Hematopoietic multipotent progenitor cell treated with erythropoietin and hydrocortisone succinate and interleukin-3 and kit ligand, for 15 days (in vitro differentiated cells): Measurements from ENCODE around the gene AIF1L.
"Not testable (repeated sequence)": the region's sequence is repeated elsewhere in the genome, so short reads cannot be mapped to it uniquely, and the experiment has no call there.

Experiments used
- DNase-seq: peaks from one replicate; pipeline ENCODE4 v3.0.0-alpha.2; 2015; ENCODE audit warnings: low spot score

AIF1L gene

DNA sequence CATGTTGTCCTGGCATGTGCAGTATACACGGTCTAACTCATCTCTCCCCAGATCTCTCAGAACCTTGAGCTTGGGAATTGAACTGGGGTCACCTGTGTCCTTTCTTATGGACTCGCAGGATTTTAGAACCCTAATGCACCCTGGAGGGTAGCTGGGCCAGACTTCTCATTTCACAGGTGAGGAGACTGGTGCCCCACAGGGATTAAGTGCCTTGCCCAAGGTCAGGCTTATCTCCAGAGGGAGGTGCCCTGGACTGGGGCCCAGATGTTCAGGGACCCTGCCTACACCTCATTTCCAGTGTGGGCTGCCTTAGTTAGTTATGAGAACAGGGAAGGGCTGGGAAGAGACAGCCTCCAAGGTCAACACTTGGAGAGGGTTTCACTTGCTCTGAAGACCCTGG, 25.0 kb downstream of the AIF1L start:
- DNase-seq: no peak

GRCh38 chr9:131122158-131122557, 25.8 kb downstream of the AIF1L start:
- no peak for DNase-seq

DNA sequence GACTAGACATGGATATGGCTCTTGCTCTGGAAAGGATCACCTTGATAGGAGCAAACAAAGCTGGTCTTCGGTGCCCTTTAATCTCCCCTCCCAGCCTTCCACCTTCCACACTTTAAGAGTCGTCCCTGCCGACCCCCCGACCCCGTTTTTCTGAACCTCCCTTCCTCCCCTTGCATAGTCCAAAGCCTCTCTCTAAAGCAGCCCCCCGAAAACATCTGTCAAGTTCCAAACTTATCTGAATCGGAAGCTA, 28.6 kb downstream of the AIF1L start:
- DNase-seq: no peak

- DNase-seq: peak; percentile 99
Observed at GRCh38 chr9:131125288-131126058, 29.1 kb downstream of the AIF1L start, which contains the start of gene NUP214. Gene NUP214, plus strand, starts transcription at chr9:131125586. Its CDS starts 119 bp downstream, at chr9:131125705.

DNA sequence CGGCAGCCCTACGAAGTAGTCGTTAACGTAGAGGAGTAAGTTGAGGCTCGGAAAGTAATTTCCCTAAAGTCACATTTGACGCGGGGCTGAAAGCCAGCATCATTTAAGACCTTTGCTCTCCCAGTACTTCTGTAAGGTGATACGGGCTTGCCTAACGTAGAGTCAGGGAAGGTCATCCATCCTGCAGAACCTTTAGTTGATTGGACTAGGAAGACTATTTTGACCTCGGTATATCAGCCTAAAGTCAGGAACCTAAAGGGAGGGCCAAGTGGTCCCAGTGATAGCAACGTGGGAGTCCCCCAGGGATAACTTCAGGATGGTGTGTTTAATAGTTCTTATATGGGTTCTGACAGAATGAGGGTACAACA, 29.7 kb downstream of the AIF1L start:
- DNase-seq: no peak

DNA sequence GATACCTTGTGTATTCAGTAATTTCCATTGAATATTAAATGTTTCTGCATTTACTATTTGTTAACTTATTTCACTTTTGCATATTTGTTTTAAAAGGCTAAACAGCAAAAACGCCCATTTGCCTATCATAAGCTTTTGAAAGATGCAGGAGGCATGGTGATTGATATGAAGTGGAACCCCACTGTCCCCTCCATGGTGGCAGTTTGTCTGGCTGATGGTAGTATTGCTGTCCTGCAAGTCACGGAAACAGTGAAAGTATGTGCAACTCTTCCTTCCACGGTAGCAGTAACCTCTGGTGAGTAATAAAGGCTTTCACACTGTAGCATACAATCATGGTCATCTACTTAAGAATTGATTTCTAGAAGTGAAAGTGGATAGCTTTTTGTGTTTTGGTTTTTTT, 32.9 kb downstream of the AIF1L start:
- no peak for DNase-seq

- DNase-seq: no peak
Observed at GRCh38 chr9:131138676-131139075, 42.3 kb downstream of the AIF1L start.

- DNase-seq: no peak
Observed at GRCh38 chr9:131140112-131140511, 43.8 kb downstream of the AIF1L start.

DNA sequence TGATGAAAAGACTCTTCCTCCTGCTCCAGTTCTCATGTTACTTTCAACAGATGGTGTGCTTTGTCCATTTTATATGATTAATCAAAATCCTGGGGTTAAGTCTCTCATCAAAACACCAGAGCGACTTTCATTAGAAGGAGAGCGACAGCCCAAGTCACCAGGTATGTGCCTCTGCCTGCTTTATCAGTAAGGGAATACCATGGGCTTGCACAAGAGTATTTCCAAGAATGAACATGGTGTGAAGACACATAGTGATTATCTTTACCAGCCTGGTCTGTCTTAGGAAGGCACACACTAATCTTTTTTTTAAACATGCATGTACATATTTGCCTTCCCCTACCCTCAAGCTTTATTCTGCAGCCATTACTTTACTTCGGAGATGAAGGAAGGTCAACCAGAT, 44.2 kb downstream of the AIF1L start:
- no peak for DNase-seq

DNA sequence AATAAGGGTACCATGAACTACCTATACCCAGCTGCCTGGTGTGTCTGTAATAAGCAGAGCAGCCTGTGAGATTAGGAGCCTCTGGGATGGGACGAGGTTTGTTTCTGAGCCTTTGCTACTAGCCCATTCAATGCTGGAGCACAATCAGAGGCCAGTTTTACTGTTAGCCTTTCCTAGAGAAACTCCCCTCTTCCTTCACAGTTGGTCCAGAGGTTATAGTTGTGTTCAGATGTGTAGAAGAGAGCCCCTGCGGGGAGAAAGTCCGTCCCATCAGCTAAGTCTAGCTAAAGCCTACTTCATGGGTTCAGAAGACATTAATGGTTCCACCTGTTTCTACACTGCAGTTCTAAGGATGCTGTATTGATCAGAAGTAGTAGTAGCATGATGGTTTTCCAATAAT, 45.8 kb downstream of the AIF1L start:
- no peak for DNase-seq

DNA sequence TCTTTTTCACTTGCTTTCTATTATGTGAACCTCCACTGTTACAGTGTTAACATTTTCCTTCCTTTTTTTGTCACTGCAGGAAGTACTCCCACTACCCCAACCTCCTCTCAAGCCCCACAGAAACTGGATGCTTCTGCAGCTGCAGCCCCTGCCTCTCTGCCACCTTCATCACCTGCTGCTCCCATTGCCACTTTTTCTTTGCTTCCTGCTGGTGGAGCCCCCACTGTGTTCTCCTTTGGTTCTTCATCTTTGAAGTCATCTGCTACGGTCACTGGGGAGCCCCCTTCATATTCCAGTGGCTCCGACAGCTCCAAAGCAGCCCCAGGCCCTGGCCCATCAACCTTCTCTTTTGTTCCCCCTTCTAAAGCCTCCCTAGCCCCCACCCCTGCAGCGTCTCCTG, 47.9 kb downstream of the AIF1L start:
- no peak for DNase-seq

DNA sequence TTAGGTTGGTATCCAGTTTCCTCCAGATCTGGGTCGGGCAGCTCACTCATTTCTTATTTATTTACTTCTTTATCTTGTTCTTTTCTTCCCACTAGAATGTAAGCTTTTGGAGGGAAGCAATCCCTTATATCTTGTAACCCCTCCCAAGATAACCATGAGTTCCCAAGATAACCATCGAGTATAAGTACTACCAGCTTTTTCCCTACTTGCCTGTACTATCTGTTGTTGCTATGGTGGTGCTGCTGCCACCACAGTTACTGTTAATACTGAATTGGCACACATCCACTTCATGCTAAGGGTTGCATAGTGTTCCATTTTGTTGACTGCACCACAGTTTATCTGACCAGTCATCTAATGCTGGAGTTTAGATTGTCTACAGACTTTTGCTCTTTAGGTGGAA, 48.9 kb downstream of the AIF1L start:
- no peak for DNase-seq

DNA sequence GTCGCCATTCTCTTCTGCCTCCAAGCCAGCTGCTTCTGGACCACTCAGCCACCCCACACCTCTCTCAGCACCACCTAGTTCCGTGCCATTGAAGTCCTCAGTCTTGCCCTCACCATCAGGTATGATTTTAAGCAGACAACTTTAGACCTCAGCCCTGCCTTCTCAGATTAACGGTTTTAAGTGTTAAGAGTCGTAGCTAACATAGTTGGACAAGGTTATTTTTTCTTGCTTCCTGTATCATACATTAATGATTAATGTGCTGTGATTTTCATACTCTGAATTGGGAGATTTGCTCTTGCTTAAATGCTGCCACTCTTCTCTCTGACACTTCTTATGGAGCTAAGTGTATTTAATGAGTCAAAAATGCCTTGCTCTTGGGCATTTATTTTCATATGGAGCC, 49.9 kb downstream of the AIF1L start:
- DNase-seq: no peak

DNA sequence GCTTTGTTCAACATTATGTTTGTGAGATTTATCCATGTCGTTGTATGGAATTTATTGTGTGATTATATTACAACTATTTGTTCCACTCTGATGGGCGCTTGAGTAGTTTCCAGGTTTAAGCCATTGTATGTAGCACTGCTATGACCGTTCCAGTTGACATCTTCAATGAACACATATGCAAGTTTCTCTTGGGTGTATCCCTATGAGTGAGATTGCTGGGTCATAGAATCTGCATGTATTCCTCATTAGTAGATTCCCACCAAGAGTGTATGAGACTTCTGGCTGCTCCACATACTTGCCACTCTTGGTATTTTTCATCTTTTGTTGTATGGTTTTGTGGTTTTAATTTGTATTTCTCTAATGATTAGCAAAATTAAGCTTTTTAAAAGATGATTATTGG, 51.9 kb downstream of the AIF1L start:
- no peak for DNase-seq

GRCh38 chr9:131148966-131149687, 52.8 kb downstream of the AIF1L start:
- DNase-seq: no peak

GRCh38 chr9:131149688-131150053, 53.3 kb downstream of the AIF1L start:
- no peak for DNase-seq

DNA sequence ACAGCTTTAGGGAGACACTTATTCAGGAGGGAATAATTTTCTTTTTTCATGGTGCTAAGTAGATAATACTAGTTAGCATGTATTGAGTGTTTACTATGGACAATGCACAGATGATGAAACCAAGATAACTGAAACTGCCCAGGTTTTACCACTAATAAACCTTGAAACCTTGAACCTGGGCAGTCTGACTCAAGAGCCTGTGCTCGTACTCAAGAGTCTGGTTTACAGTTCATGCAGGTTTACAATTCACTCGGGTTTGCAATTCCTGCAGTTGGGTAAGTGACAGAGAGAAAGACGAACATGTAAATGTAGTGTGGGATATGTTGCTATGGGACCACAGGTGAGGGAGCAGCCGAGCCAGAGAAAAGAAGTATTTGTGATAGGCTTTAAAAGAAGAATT, 57.3 kb downstream of the AIF1L start:
- no peak for DNase-seq

GRCh38 chr9:131158673-131159072, 62.3 kb downstream of the AIF1L start:
- not testable (repeated sequence) for DNase-seq

GRCh38 chr9:131160416-131161112, 64.2 kb downstream of the AIF1L start:
- DNase-seq: no peak

GRCh38 chr9:131161585-131161984, 65.3 kb downstream of the AIF1L start:
- no peak for DNase-seq

- no peak for DNase-seq
Observed at GRCh38 chr9:131162886-131163285, 66.6 kb downstream of the AIF1L start.

- DNase-seq: no peak
Observed at GRCh38 chr9:131165523-131165922, 69.2 kb downstream of the AIF1L start.

DNA sequence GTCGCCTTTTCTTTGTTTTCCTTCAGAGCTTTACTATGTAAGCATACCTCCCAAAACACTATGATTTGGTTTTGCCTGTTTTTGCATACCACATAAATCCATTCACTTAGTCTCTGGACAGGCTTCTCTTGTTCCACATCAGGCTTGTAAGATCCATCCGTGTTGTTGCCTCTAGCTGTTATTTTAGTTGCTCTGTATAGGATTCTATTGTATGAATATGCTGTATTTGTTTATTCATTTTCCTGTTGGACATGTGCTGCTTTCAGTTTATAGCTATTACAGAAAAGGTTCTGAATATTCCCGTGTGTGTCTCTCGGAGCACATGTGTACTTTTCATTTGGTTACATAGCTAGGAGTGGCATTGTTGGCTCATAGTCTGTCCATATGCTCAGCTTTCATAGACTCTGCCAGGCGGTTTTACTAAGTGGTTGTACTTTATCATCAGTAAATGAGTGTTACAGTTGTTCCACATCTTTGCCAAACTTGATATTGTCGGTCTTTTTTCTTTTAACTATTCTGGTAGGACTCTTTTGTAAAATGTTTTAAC, 70.9 kb downstream of the AIF1L start:
- no peak for DNase-seq
